GM12878 (cell line): ENCODE measurements around the gene SRL. TPM values are rescaled to one million over a fixed set of nuclear protein-coding genes. Genes with fewer than 3 reads are reported as not detected.

Experiments
- ATAC-seq: fragments of 200-7000 bp; cut with Tn5 transposase; 3 replicates; pipeline ENCODE4 v1.9.1; 2020; ENCODE audit warnings: mild to moderate bottlenecking, moderate library complexity
- BruUV-seq: library from RNA; stranded (reverse); fragments of 400-500 nt; replicated peaks from 2 replicates; lab custom pipeline; 2021; lab: Mats Ljungman, UMichigan
- CTCF ChIA-PET: fragments of 300-600 bp; sonication (Branson Sonifier 250); formaldehyde crosslinking; extraction: SDS; loops from one replicate; lab custom pipeline; 2021; ENCODE audit warnings: inconsistent platforms; lab: Yijun Ruan, JAX
- POLR2A ChIA-PET: fragments of 350-600 bp; formaldehyde crosslinking; extraction: SDS; loops from one replicate; lab custom pipeline; 2021; ENCODE audit warnings: inconsistent platforms; lab: Charles Lee
- RAD21 ChIA-PET: fragments of 300-600 bp; sonication (Branson Sonifier 250); formaldehyde crosslinking; loops from one replicate; lab custom pipeline; 2023; ENCODE audit warnings: antibody characterized with exemption; ENCODE audit not compliant: unreplicated experiment; lab: Charles Lee
- SMC1A ChIA-PET: fragments of 300-600 bp; sonication (Branson Sonifier 250); formaldehyde crosslinking; loops from one replicate; lab custom pipeline; 2023; ENCODE audit not compliant: unreplicated experiment, uncharacterized antibody; lab: Charles Lee
- DNase-seq: peaks from one replicate; pipeline ENCODE4 v3.0.0-alpha.2; 2011; ENCODE audit warnings: low read depth, low spot score
- FAIRE-seq: peaks from 3 replicates; lab custom pipeline; 2011; peaks lifted over from hg19 to GRCh38; lab: Jason Lieb, UNC
- H2AFZ ChIP-seq: 2 replicates; pipeline ENCODE4 v1.6.0; 2011; ENCODE audit warnings: low read depth, low read length, control low read depth; ENCODE audit not compliant: control insufficient read depth
- H3K27ac ChIP-seq: 2 replicates; pipeline ENCODE4 v1.5.1; 2011; ENCODE audit warnings: control low read depth; ENCODE audit not compliant: control insufficient read depth, insufficient read depth
- H3K27me3 ChIP-seq, 2 experiments: replicated peaks in 1 of 2; 2 replicates each; pipeline versions ENCODE4 v1.6.0 to v1.6.1; 2011; ENCODE audit warnings: low read length in 1 of 2; ENCODE audit not compliant: control insufficient read depth in 2 of 2, insufficient read depth in 2 of 2
- H3K36me3 ChIP-seq, 2 experiments: 2 replicates each; pipeline ENCODE4 v1.5.1; 2011; ENCODE audit warnings: low read length in 1 of 2; ENCODE audit not compliant: control insufficient read depth in 2 of 2, insufficient read depth in 2 of 2
- H3K4me1 ChIP-seq: 2 replicates; pipeline ENCODE4 v1.6.1; 2011; ENCODE audit warnings: mild to moderate bottlenecking, low read length, moderate library complexity, mixed read lengths; ENCODE audit not compliant: control insufficient read depth, insufficient read depth
- H3K4me2 ChIP-seq: 2 replicates; pipeline ENCODE4 v1.6.0; 2011; ENCODE audit warnings: control low read depth; ENCODE audit not compliant: control insufficient read depth, insufficient read depth
- H3K4me3 ChIP-seq: fragments of 200-600 bp; sonication (generic); 2 replicates; pipeline ENCODE4 v1.5.1; 2016
- H3K79me2 ChIP-seq: 2 replicates; pipeline ENCODE4 v1.6.0; 2011; ENCODE audit warnings: low read length; ENCODE audit not compliant: control insufficient read depth, insufficient read depth
- H3K9ac ChIP-seq: 2 replicates; pipeline ENCODE4 v1.8.0; 2011; ENCODE audit warnings: low read length, control low read depth, mixed read lengths; ENCODE audit not compliant: control insufficient read depth, insufficient read depth
- H3K9me3 ChIP-seq: replicated peaks from 3 replicates; pipeline ENCODE4 v1.5.1; 2011; ENCODE audit warnings: mild to moderate bottlenecking, low read length; ENCODE audit not compliant: control insufficient read depth, insufficient read depth
- H4K20me1 ChIP-seq: 2 replicates; pipeline ENCODE4 v1.6.0; 2011; ENCODE audit not compliant: control insufficient read depth, insufficient read depth
- CHD1 ChIP-seq: IDR thresholded peaks from 2 replicates; pipeline ENCODE4 v1.6.1; 2012; ENCODE audit warnings: low read depth, low read length, improper control_type of control experiment
- IKZF1 ChIP-seq: fragments of 450-650 bp; conservative IDR thresholded peaks from 2 replicates; pipeline ENCODE4 v1.6.1; 2017; ENCODE audit warnings: antibody characterized with exemption, mild to moderate bottlenecking
- JUNB ChIP-seq: IDR thresholded peaks from 2 replicates; pipeline ENCODE4 v1.6.1; 2016; ENCODE audit warnings: antibody characterized with exemption, mild to moderate bottlenecking
- MYC ChIP-seq: IDR thresholded peaks from 2 replicates; pipeline ENCODE4 v1.6.1; 2011; ENCODE audit warnings: mild to moderate bottlenecking, low read length, moderate library complexity, inconsistent platforms; ENCODE audit not compliant: insufficient read depth, insufficient replicate concordance, insufficient read length, severe bottlenecking
- PAX5 ChIP-seq: IDR thresholded peaks from 2 replicates; pipeline ENCODE4 v1.6.1; 2011; ENCODE audit warnings: low read depth, low read length, borderline replicate concordance
- POLR2A ChIP-seq: IDR thresholded peaks from 2 replicates; pipeline ENCODE4 v1.6.1; 2011; ENCODE audit warnings: low read depth, mild to moderate bottlenecking, low read length
- YBX1 ChIP-seq: fragments of 450-650 bp; IDR thresholded peaks from 2 replicates; pipeline ENCODE4 v1.6.1; 2016; ENCODE audit warnings: antibody characterized with exemption
- ZZZ3 ChIP-seq: IDR thresholded peaks from 2 replicates; pipeline ENCODE4 v1.6.1; 2011; ENCODE audit warnings: low read depth; ENCODE audit not compliant: control insufficient read depth, insufficient read length
- WGBS: methylation state at CpG from one replicate; pipeline ENCODE4 v1.1.6; 2016; ENCODE audit warnings: low lambda C conversion rate; ENCODE audit not compliant: insufficient replicate concordance, insufficient coverage; ENCODE audit errors: missing lambda C conversion rate; 5-methylcytosine and 5-hydroxymethylcytosine counted together
- in situ Hi-C: fragments of 300-500 bp; cut with MboI; formaldehyde crosslinking; loops from 9 replicates; pipeline ENCODE4 v1.14.3; 2018; ENCODE audit warnings: mixed read lengths
- intact Hi-C: fragments of 100-400 bp; cut with micrococcal nuclease; formaldehyde crosslinking; loops from one replicate; pipeline ENCODE4 v1.14.2; 2022; ENCODE audit not compliant: unreplicated experiment
- polyA plus RNA-seq, 11 experiments: library from polyadenylated mRNA; depleted of rRNA in 4 of 11; unstranded in 6 of 11; stranded (reverse) in 5 of 11; fragments of >200 nt; fragmentation: Nextera tagmentation in 4 of 11; fragmentation: Illumina TruSeq in 1 of 11; extraction: Ambion mirVana in 4 of 11; extraction: Trizol in 1 of 11; gene quantifications; 1 replicate in 1 of 11; 2 replicates in 10 of 11; pipeline versions ENCODE4 v1.2.1 to v1.2.3, GENCODE V29; 2011 to 2016; ENCODE audit warnings: inconsistent platforms in 2 of 11, missing spikeins in 2 of 11, low read depth in 1 of 11
- total RNA-seq, 4 experiments: library from RNA; depleted of rRNA in 3 of 4; stranded (reverse); fragments of >200 nt in 3 of 4; fragmentation: Illumina TruSeq in 1 of 4; extraction: Trizol in 1 of 4; gene quantifications; 2 replicates each; pipeline versions ENCODE4 v1.2.1 to v1.2.3, GENCODE V29; 2013 to 2021
- TF ChIP-seq, protein P1 (sequence below): IDR thresholded peaks from 2 replicates; pipeline ENCODE4 v1.6.1; 2011; ENCODE audit warnings: low read depth, low read length, improper control_type of control experiment, borderline replicate concordance
- TF ChIP-seq, protein P2 (sequence below): IDR thresholded peaks from 2 replicates; pipeline ENCODE4 v1.6.1; 2011; ENCODE audit warnings: borderline replicate concordance, low read depth, mild to moderate bottlenecking, moderate library complexity, mixed read lengths, low read length; ENCODE audit not compliant: insufficient read depth; ENCODE audit errors: extremely low read length
- TF ChIP-seq, protein P3 (sequence below): IDR thresholded peaks from 2 replicates; pipeline ENCODE4 v1.6.1; 2012; ENCODE audit warnings: improper control_type of control experiment, low read depth, low read length; ENCODE audit not compliant: insufficient replicate concordance
- TF ChIP-seq, protein P4 (sequence below): IDR thresholded peaks from 2 replicates; pipeline ENCODE4 v1.6.1; 2012; ENCODE audit warnings: low read depth, low read length, improper control_type of control experiment
- TF ChIP-seq, protein P5 (sequence below): fragments of 450-650 bp; formaldehyde crosslinking; IDR thresholded peaks from 2 replicates; pipeline ENCODE4 v1.4.0; 2022; ENCODE audit warnings: mild to moderate bottlenecking, moderate library complexity

Gene SRL
- total and polyA plus RNA-seq, 10 of the 15 experiments (the other 5 are each of a cell fraction or from before 2014, with no cell fraction given): not detected

DNA sequence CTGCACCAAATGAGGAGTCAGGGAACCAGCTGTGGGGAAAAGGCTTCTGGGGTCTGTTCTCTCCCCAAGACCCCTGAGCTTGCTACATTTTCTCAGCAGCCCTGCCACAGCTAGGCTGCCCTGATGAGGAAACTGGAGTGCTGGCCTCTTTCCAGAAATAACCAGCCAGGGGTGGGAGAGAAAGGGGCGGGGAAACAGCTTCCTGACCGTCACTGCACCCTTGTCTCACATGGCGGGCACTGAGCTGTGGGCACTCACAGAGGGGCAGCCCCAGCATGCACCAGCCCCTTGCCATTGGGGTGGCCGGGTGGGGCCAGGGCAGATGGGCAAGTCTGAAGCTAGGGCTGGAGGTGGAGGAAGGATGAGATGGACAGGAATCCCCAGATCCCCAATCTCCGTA, 2.9 kb downstream of the SRL start:
- SMC1A ChIA-PET: no interaction called here
- TF ChIP-seq, protein P1, sequence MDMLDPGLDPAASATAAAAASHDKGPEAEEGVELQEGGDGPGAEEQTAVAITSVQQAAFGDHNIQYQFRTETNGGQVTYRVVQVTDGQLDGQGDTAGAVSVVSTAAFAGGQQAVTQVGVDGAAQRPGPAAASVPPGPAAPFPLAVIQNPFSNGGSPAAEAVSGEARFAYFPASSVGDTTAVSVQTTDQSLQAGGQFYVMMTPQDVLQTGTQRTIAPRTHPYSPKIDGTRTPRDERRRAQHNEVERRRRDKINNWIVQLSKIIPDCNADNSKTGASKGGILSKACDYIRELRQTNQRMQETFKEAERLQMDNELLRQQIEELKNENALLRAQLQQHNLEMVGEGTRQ: no peak
- TF ChIP-seq, protein P2, sequence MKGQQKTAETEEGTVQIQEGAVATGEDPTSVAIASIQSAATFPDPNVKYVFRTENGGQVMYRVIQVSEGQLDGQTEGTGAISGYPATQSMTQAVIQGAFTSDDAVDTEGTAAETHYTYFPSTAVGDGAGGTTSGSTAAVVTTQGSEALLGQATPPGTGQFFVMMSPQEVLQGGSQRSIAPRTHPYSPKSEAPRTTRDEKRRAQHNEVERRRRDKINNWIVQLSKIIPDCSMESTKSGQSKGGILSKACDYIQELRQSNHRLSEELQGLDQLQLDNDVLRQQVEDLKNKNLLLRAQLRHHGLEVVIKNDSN: no peak
- no peak for TF ChIP-seq CHD1
- TF ChIP-seq, protein P3, sequence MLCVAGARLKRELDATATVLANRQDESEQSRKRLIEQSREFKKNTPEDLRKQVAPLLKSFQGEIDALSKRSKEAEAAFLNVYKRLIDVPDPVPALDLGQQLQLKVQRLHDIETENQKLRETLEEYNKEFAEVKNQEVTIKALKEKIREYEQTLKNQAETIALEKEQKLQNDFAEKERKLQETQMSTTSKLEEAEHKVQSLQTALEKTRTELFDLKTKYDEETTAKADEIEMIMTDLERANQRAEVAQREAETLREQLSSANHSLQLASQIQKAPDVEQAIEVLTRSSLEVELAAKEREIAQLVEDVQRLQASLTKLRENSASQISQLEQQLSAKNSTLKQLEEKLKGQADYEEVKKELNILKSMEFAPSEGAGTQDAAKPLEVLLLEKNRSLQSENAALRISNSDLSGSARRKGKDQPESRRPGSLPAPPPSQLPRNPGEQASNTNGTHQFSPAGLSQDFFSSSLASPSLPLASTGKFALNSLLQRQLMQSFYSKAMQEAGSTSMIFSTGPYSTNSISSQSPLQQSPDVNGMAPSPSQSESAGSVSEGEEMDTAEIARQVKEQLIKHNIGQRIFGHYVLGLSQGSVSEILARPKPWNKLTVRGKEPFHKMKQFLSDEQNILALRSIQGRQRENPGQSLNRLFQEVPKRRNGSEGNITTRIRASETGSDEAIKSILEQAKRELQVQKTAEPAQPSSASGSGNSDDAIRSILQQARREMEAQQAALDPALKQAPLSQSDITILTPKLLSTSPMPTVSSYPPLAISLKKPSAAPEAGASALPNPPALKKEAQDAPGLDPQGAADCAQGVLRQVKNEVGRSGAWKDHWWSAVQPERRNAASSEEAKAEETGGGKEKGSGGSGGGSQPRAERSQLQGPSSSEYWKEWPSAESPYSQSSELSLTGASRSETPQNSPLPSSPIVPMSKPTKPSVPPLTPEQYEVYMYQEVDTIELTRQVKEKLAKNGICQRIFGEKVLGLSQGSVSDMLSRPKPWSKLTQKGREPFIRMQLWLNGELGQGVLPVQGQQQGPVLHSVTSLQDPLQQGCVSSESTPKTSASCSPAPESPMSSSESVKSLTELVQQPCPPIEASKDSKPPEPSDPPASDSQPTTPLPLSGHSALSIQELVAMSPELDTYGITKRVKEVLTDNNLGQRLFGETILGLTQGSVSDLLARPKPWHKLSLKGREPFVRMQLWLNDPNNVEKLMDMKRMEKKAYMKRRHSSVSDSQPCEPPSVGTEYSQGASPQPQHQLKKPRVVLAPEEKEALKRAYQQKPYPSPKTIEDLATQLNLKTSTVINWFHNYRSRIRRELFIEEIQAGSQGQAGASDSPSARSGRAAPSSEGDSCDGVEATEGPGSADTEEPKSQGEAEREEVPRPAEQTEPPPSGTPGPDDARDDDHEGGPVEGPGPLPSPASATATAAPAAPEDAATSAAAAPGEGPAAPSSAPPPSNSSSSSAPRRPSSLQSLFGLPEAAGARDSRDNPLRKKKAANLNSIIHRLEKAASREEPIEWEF: no peak
- TF ChIP-seq JUNB: no peak
- TF ChIP-seq, protein P4, sequence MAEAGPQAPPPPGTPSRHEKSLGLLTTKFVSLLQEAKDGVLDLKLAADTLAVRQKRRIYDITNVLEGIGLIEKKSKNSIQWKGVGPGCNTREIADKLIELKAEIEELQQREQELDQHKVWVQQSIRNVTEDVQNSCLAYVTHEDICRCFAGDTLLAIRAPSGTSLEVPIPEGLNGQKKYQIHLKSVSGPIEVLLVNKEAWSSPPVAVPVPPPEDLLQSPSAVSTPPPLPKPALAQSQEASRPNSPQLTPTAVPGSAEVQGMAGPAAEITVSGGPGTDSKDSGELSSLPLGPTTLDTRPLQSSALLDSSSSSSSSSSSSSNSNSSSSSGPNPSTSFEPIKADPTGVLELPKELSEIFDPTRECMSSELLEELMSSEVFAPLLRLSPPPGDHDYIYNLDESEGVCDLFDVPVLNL: no peak
- TF ChIP-seq, protein P5, sequence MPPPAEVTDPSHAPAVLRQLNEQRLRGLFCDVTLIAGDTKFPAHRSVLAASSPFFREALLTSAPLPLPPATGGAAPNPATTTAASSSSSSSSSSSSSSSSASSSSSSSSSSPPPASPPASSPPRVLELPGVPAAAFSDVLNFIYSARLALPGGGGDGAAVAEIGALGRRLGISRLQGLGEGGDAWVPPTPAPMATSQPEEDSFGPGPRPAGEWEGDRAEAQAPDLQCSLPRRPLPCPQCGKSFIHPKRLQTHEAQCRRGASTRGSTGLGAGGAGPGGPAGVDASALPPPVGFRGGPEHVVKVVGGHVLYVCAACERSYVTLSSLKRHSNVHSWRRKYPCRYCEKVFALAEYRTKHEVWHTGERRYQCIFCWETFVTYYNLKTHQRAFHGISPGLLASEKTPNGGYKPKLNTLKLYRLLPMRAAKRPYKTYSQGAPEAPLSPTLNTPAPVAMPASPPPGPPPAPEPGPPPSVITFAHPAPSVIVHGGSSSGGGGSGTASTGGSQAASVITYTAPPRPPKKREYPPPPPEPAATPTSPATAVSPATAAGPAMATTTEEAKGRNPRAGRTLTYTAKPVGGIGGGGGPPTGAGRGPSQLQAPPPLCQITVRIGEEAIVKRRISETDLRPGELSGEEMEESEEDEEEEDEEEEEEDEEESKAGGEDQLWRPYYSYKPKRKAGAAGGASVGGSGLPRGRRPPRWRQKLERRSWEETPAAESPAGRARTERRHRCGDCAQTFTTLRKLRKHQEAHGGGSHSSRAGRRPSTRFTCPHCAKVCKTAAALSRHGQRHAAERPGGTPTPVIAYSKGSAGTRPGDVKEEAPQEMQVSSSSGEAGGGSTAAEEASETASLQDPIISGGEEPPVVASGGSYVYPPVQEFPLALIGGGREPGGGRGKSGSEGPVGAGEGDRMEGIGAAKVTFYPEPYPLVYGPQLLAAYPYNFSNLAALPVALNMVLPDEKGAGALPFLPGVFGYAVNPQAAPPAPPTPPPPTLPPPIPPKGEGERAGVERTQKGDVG (CRISPR knock-in tag): no peak
- no peak for TF ChIP-seq POLR2A
- TF ChIP-seq PAX5: no peak
- TF ChIP-seq IKZF1: no peak
- no peak for TF ChIP-seq ZZZ3
- TF ChIP-seq YBX1: no peak
- TF ChIP-seq MYC: no peak

More for the DNA sequence above, 2.9 kb downstream of the SRL start:
- no TSS peak for BruUV-seq
- no peaks in the 10 kb centered on the region; a peak in 2 of 4 replicates for H3K27me3 ChIP-seq
- no peaks in the 10 kb centered on the region for H3K79me2 ChIP-seq
- H2AFZ ChIP-seq: no peak overlapping the region
- H3K27ac ChIP-seq: no peak overlapping the region
- no peak overlapping the region for H3K9ac ChIP-seq
- RAD21 ChIA-PET: no interaction called here
- H4K20me1 ChIP-seq: no peaks in the 10 kb centered on the region
- no peaks in the 10 kb centered on the region for H3K36me3 ChIP-seq
- WGBS: 38% methylated on average over 4 of the region's 5 CpGs
- CTCF ChIA-PET: interaction anchor here (0.6 kb wide), 2 partner anchors 14 to 62 kb away, joined by 3 read pairs; no protein-coding TSS in a partner anchor
- no peaks in the 10 kb centered on the region for H3K9me3 ChIP-seq
- in situ Hi-C loops (no loop called here), intact Hi-C loops (no loop called here)
- no peaks in the 10 kb centered on the region for H3K4me1 ChIP-seq
- FAIRE-seq (no peak), DNase-seq (no peak), ATAC-seq (no peak)
- H3K4me3 ChIP-seq: no peak overlapping the region
- no peak overlapping the region for H3K4me2 ChIP-seq
- POLR2A ChIA-PET: no interaction called here
